Lower leg skin (tissue), 4 donors: Measurements from ENCODE around the gene POFUT2. TPM values are rescaled to one million over a fixed set of nuclear protein-coding genes. Genes with fewer than 3 reads are reported as not detected.

ENCODE experiments used
- DNase-seq, 2 donors: peaks; one replicate each; pipeline ENCODE4 v3.0.0-alpha.2; 2019; ENCODE audit warnings: low spot score in 2 of 2
- H3K4me3 ChIP-seq: fragments of 200-600 bp; sonication (generic); 2 replicates; pipeline ENCODE4 v1.5.1; 2017; ENCODE audit warnings: mild to moderate bottlenecking, low read depth; ENCODE audit not compliant: poor library complexity, severe bottlenecking
- POLR2A ChIP-seq, 2 donors: fragments of 450-650 bp; IDR thresholded peaks; one replicate each; pipeline ENCODE4 v1.6.1; 2016 to 2017; ENCODE audit warnings: antibody characterized with exemption in 2 of 2, mild to moderate bottlenecking in 1 of 2, moderate library complexity in 1 of 2
- WGBS, 2 donors: methylation state at CpG; one replicate each; pipeline ENCODE4 v1.1.5; 2018; 5-methylcytosine and 5-hydroxymethylcytosine counted together
- intact Hi-C: fragments of 100-400 bp; cut with DNase I; formaldehyde crosslinking; loops from one replicate; pipeline ENCODE4 v1.15.0; 2023; ENCODE audit warnings: low total_unique reads
- total RNA-seq, 4 donors: library from RNA; depleted of rRNA; stranded (reverse); fragments of >200 nt; gene quantifications; one replicate each; pipeline ENCODE4 v1.1.0, GENCODE V29; 2016
- TF ChIP-seq, protein P1 (sequence below), 3 donors: fragments of 450-650 bp; IDR thresholded peaks; one replicate each; pipeline ENCODE4 v1.5.1; 2016; ENCODE audit warnings: antibody characterized with exemption in 3 of 3, mild to moderate bottlenecking in 3 of 3, moderate library complexity in 2 of 3

The POFUT2 gene
- total RNA-seq, 4 donors from 2014 or later = 15.0 to 22.1 (median 18.9) TPM

GRCh38 chr21:45253633-45254459 lies 33.8 kb downstream of the POFUT2 start:
- intact Hi-C loops = no loop called here
- no peak for DNase-seq
- no peak overlapping the region for H3K4me3 ChIP-seq
- no peak for TF ChIP-seq POLR2A (IDR thresholded peaks at IDR 0.05)
- TF ChIP-seq, protein P1, sequence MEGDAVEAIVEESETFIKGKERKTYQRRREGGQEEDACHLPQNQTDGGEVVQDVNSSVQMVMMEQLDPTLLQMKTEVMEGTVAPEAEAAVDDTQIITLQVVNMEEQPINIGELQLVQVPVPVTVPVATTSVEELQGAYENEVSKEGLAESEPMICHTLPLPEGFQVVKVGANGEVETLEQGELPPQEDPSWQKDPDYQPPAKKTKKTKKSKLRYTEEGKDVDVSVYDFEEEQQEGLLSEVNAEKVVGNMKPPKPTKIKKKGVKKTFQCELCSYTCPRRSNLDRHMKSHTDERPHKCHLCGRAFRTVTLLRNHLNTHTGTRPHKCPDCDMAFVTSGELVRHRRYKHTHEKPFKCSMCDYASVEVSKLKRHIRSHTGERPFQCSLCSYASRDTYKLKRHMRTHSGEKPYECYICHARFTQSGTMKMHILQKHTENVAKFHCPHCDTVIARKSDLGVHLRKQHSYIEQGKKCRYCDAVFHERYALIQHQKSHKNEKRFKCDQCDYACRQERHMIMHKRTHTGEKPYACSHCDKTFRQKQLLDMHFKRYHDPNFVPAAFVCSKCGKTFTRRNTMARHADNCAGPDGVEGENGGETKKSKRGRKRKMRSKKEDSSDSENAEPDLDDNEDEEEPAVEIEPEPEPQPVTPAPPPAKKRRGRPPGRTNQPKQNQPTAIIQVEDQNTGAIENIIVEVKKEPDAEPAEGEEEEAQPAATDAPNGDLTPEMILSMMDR (IDR thresholded peaks at IDR 0.05) = no peak
- whole genome bisulfite sequencing, 2 donors = 84 to 86% methylated on average over 15 to 18 of the region's 28 CpGs

DNA sequence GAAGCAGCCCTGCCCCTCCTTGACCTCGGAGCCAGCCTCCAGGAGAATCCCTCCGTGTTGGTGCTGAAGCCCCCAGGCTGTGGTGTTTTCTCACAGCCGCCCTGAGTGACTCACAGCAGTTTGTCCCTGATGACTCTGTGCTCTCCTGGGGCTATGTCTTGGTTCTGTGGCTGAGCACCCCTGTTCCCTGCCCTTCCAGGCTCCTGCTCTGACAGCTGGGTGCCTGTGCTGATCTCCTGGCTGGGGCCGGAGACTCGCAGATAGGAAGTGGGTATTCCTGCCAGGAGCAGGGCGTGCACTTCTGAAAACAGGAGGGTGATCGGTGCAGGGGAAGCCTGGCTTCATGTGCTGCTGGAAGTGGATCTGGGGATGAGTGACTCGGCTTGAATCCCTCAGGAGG lies 34.5 kb downstream of the POFUT2 start:
- WGBS, 2 donors = 28 to 30% methylated on average over 6 to 8 of the region's 8 CpGs
- TF ChIP-seq, protein P1 (IDR thresholded peaks at IDR 0.05) = no peak
- TF ChIP-seq POLR2A (IDR thresholded peaks at IDR 0.05) = no peak

GRCh38 chr21:45252448-45252925 lies 35.2 kb downstream of the POFUT2 start:
- H3K4me3 ChIP-seq = no peak overlapping the region
- 90 to 95% methylated on average over 13 of the region's 13 CpGs for WGBS, 2 donors
- TF ChIP-seq POLR2A (IDR thresholded peaks at IDR 0.05) = no peak
- TF ChIP-seq, protein P1 (IDR thresholded peaks at IDR 0.05) = no peak
- intact Hi-C loops = no loop called here
- DNase-seq = no peak

More for the DNA sequence above, 34.5 kb downstream of the POFUT2 start:
- no peak for DNase-seq
- intact Hi-C loops = no loop called here
- no peak overlapping the region for H3K4me3 ChIP-seq

GRCh38 chr21:45251635-45252447 lies 35.9 kb downstream of the POFUT2 start:
- WGBS, 2 donors = 91 to 94% methylated on average over 28 of the region's 28 CpGs
- intact Hi-C loops = no loop called here
- TF ChIP-seq, protein P1 (IDR thresholded peaks at IDR 0.05) = no peak
- no peak for TF ChIP-seq POLR2A (IDR thresholded peaks at IDR 0.05)
- H3K4me3 ChIP-seq = no peak overlapping the region
- DNase-seq = no peak

GRCh38 chr21:45250914-45251634 lies 36.6 kb downstream of the POFUT2 start:
- intact Hi-C loops = no loop called here
- WGBS, 2 donors = 84 to 93% methylated on average over 14 of the region's 14 CpGs
- H3K4me3 ChIP-seq = no peak overlapping the region
- no peak for TF ChIP-seq POLR2A (IDR thresholded peaks at IDR 0.05)
- TF ChIP-seq, protein P1 (IDR thresholded peaks at IDR 0.05) = no peak
- DNase-seq = no peak
